Activated T-cell treated with anti-CD3 and anti-CD28 coated beads, Interleukin-2, amount 50 U/mL, for 72 hours (primary cell): ENCODE measurements around the gene RPS6KA5. TPM values are rescaled to one million over a fixed set of nuclear protein-coding genes. Genes with fewer than 3 reads are reported as not detected.
"Not testable (repeated sequence)": the region's sequence is repeated elsewhere in the genome, so short reads cannot be mapped to it uniquely, and the experiment has no call there.

Source experiments
- ATAC-seq, 2 donors: fragments of 150-1000 bp; cut with Tn5 transposase; replicated peaks in 1 of 2; 2 replicates each; pipeline ENCODE4 v1.10.0; 2021; ENCODE audit warnings: moderate library complexity in 2 of 2, mild to moderate bottlenecking in 1 of 2
- DNase-seq, 2 donors: peaks; one replicate each; pipeline ENCODE4 v3.0.0; 2021 to 2022; ENCODE audit warnings: mixed read lengths in 1 of 2
- H3K27ac Mint-ChIP-seq: one replicate; pipeline ENCODE4 v1.8.0; 2022; ENCODE audit warnings: mild to moderate bottlenecking, moderate library complexity, mixed read lengths
- H3K27me3 Mint-ChIP-seq: one replicate; pipeline ENCODE4 v1.8.0; 2022; ENCODE audit warnings: low read depth, mixed read lengths
- H3K36me3 Mint-ChIP-seq, 2 donors: one replicate each; pipeline ENCODE4 v1.8.0; 2022; ENCODE audit warnings: mixed read lengths in 2 of 2, mild to moderate bottlenecking in 1 of 2; ENCODE audit not compliant: insufficient read depth in 2 of 2
- H3K4me1 Mint-ChIP-seq: one replicate; pipeline ENCODE4 v1.8.0; 2022; ENCODE audit warnings: low read depth, mixed read lengths
- H3K4me3 Mint-ChIP-seq, 2 donors: one replicate each; pipeline ENCODE4 v1.8.0; 2022; ENCODE audit warnings: mild to moderate bottlenecking in 2 of 2, mixed read lengths in 2 of 2, moderate library complexity in 2 of 2
- H3K9me3 Mint-ChIP-seq, 2 donors: one replicate each; pipeline ENCODE4 v1.8.0; 2022; ENCODE audit warnings: mixed read lengths in 2 of 2
- total RNA-seq, 2 donors: library from RNA; stranded (reverse); gene quantifications; one replicate each; pipeline ENCODE4 v1.2.3, GENCODE V29; 2022

Gene RPS6KA5
- 10 to 100 TPM; 18.5 to 30.3 TPM for total RNA-seq

GRCh38 chr14:91060351-91061055 lies at the start of gene RPS6KA5:
Gene RPS6KA5, minus strand, starts transcription at chr14:91060641. Its CDS starts 207 bp downstream, at chr14:91060434.
- peaks cover 4% of the 10 kb centered on the region in 2 donors for H3K36me3 Mint-ChIP-seq
- H3K27me3 Mint-ChIP-seq = no peaks in the 10 kb centered on the region
- peaks cover 0 to 3% of the 10 kb centered on the region in 2 donors for H3K9me3 Mint-ChIP-seq
- H3K27ac Mint-ChIP-seq = no peak within 1 kb of the TSS
- H3K4me1 Mint-ChIP-seq = peaks cover 61% of the 10 kb centered on the region
- peak within 1 kb of the TSS; percentile 86 to 89 for H3K4me3 Mint-ChIP-seq
- peak; percentile 99 to 100 for DNase-seq
- peak; percentile 84 to 85 for ATAC-seq

GRCh38 chr14:91108941-91109611 lies 48.6 kb upstream of the RPS6KA5 start:
- Mint-ChIP-seq H3K36me3 (peaks cover 0 to 2% of the 10 kb centered on the region in 2 donors), H3K4me1 (peaks cover 63% of the 10 kb centered on the region), H3K9me3 (no peaks in the 10 kb centered on the region), H3K27me3 (no peaks in the 10 kb centered on the region), H3K4me3 (peak overlapping the region; percentile 75), H3K27ac (peak overlapping the region; percentile 90)
- ATAC-seq (peak; percentile 56 to 61), DNase-seq (peak; percentile 49 to 59)

- no peaks in the 10 kb centered on the region for H3K9me3 Mint-ChIP-seq
- no peaks in the 10 kb centered on the region for H3K27me3 Mint-ChIP-seq
- H3K36me3 Mint-ChIP-seq = no peaks in the 10 kb centered on the region
- DNase-seq (no peak), ATAC-seq (no peak)
- no peak overlapping the region for H3K27ac Mint-ChIP-seq
- H3K4me3 Mint-ChIP-seq = no peak overlapping the region
- H3K4me1 Mint-ChIP-seq = peaks cover 23% of the 10 kb centered on the region
Observed at GRCh38 chr14:91103116-91103515, 42.7 kb upstream of the RPS6KA5 start.

- ATAC-seq (peak; percentile 73 to 90), DNase-seq (peak in 1 of 2 donors; percentile 21)
- Mint-ChIP-seq H3K36me3 (no peaks in the 10 kb centered on the region), H3K27ac (no peak overlapping the region), H3K4me1 (peaks cover 15% of the 10 kb centered on the region), H3K4me3 (peak overlapping the region in 1 of 2 donors; percentile 31), H3K27me3 (no peaks in the 10 kb centered on the region), H3K9me3 (no peaks in the 10 kb centered on the region)
Observed at GRCh38 chr14:91100102-91100501, 39.7 kb upstream of the RPS6KA5 start.

- H3K36me3 Mint-ChIP-seq = no peaks in the 10 kb centered on the region
- ATAC-seq (no peak), DNase-seq (no peak)
- H3K9me3 Mint-ChIP-seq = no peaks in the 10 kb centered on the region
- H3K27ac Mint-ChIP-seq = no peak overlapping the region
- no peaks in the 10 kb centered on the region for H3K27me3 Mint-ChIP-seq
- peaks cover 15% of the 10 kb centered on the region for H3K4me1 Mint-ChIP-seq
- no peak overlapping the region for H3K4me3 Mint-ChIP-seq
Observed at GRCh38 chr14:91098591-91098990, 38.1 kb upstream of the RPS6KA5 start.

- not testable (repeated sequence) for H3K27me3 Mint-ChIP-seq, DNase-seq, H3K4me3 Mint-ChIP-seq, ATAC-seq, H3K36me3 Mint-ChIP-seq, H3K27ac Mint-ChIP-seq, H3K9me3 Mint-ChIP-seq
- peaks cover 15% of the 10 kb centered on the region for H3K4me1 Mint-ChIP-seq
Observed at GRCh38 chr14:91097657-91098056, 37.2 kb upstream of the RPS6KA5 start.

- no peak overlapping the region for H3K27ac Mint-ChIP-seq
- ATAC-seq (no peak), DNase-seq (no peak)
- no peak overlapping the region for H3K4me3 Mint-ChIP-seq
- H3K4me1 Mint-ChIP-seq = peaks cover 22% of the 10 kb centered on the region
- no peaks in the 10 kb centered on the region for H3K27me3 Mint-ChIP-seq
- no peaks in the 10 kb centered on the region for H3K9me3 Mint-ChIP-seq
- no peaks in the 10 kb centered on the region for H3K36me3 Mint-ChIP-seq
Observed at GRCh38 chr14:91095178-91095577, 34.7 kb upstream of the RPS6KA5 start.

- H3K27me3 Mint-ChIP-seq = no peaks in the 10 kb centered on the region
Observed at GRCh38 chr14:91094772-91095171, 34.3 kb upstream of the RPS6KA5 start.

GRCh38 chr14:91093743-91094472 lies 33.5 kb upstream of the RPS6KA5 start:
- not testable (repeated sequence) for H3K9me3 Mint-ChIP-seq, ATAC-seq, H3K4me3 Mint-ChIP-seq, H3K27me3 Mint-ChIP-seq, H3K27ac Mint-ChIP-seq, DNase-seq, H3K36me3 Mint-ChIP-seq
- peaks cover 17% of the 10 kb centered on the region for H3K4me1 Mint-ChIP-seq

More at GRCh38 chr14:91094772-91095171, 34.3 kb upstream of the RPS6KA5 start:
- Mint-ChIP-seq H3K4me1 (peaks cover 21% of the 10 kb centered on the region), H3K36me3 (no peaks in the 10 kb centered on the region), H3K9me3 (no peaks in the 10 kb centered on the region), H3K4me3 (no peak overlapping the region), H3K27ac (no peak overlapping the region)
- ATAC-seq (no peak), DNase-seq (no peak)

GRCh38 chr14:91092073-91092472 lies 31.6 kb upstream of the RPS6KA5 start:
- DNase-seq = no peak
- Mint-ChIP-seq H3K4me3 (no peak overlapping the region), H3K27me3 (peaks cover 6% of the 10 kb centered on the region), H3K9me3 (no peaks in the 10 kb centered on the region), H3K36me3 (no peaks in the 10 kb centered on the region), H3K27ac (no peak overlapping the region), H3K4me1 (peaks cover 25% of the 10 kb centered on the region)
- peak; percentile 34 to 85 for ATAC-seq

GRCh38 chr14:91090743-91091142 lies 30.3 kb upstream of the RPS6KA5 start:
- Mint-ChIP-seq H3K36me3 (no peaks in the 10 kb centered on the region), H3K4me3 (no peak overlapping the region), H3K9me3 (no peaks in the 10 kb centered on the region), H3K4me1 (peaks cover 28% of the 10 kb centered on the region), H3K27me3 (peaks cover 6% of the 10 kb centered on the region), H3K27ac (no peak overlapping the region)
- ATAC-seq (no peak), DNase-seq (no peak)

GRCh38 chr14:91089958-91090535 lies 29.6 kb upstream of the RPS6KA5 start:
- DNase-seq = no peak
- Mint-ChIP-seq H3K27ac (no peak overlapping the region), H3K36me3 (no peaks in the 10 kb centered on the region), H3K27me3 (peaks cover 10% of the 10 kb centered on the region), H3K4me1 (peaks cover 28% of the 10 kb centered on the region), H3K4me3 (no peak overlapping the region), H3K9me3 (no peaks in the 10 kb centered on the region)
- ATAC-seq = no peak
